GM23338 (cell line): Measurements from ENCODE around the gene RUNX1. TPM values are rescaled to one million over a fixed set of nuclear protein-coding genes. Genes with fewer than 3 reads are reported as not detected.

Experiments used
- ATAC-seq: fragments of 200-7000 bp; cut with Tn5 transposase; 3 replicates; pipeline ENCODE4 v1.9.1; 2020
- DNase-seq: peaks from one replicate; pipeline ENCODE4 v3.0.0-alpha.2; 2015; ENCODE audit warnings: low spot score
- H2AFZ ChIP-seq: fragments of 200-600 bp; sonication (generic); 2 replicates; pipeline ENCODE4 v1.8.0; 2016; ENCODE audit warnings: antibody characterized with exemption, mild to moderate bottlenecking, moderate library complexity
- H3F3A ChIP-seq: fragments of 200-600 bp; sonication (generic); replicated peaks from 2 replicates; pipeline ENCODE4 v1.8.0; 2017; ENCODE audit warnings: antibody characterized with exemption, mixed run types, low read depth
- H3K27ac ChIP-seq: fragments of 200-600 bp; sonication (generic); 2 replicates; pipeline ENCODE4 v1.6.1; 2016; ENCODE audit warnings: low read depth
- H3K27me3 ChIP-seq: fragments of 200-600 bp; sonication (generic); 2 replicates; pipeline ENCODE4 v1.8.0; 2016; ENCODE audit warnings: mild to moderate bottlenecking, mixed run types, moderate library complexity; ENCODE audit not compliant: insufficient read depth
- H3K36me3 ChIP-seq: fragments of 200-600 bp; sonication (generic); 2 replicates; pipeline ENCODE4 v1.8.0; 2016; ENCODE audit warnings: mild to moderate bottlenecking; ENCODE audit not compliant: insufficient read depth
- H3K4me1 ChIP-seq: fragments of 200-600 bp; sonication (generic); 2 replicates; pipeline ENCODE4 v1.8.0; 2016; ENCODE audit warnings: mild to moderate bottlenecking, moderate library complexity; ENCODE audit not compliant: insufficient read depth
- H3K4me2 ChIP-seq: fragments of 200-600 bp; sonication (generic); 2 replicates; pipeline ENCODE4 v1.7.1; 2017; ENCODE audit warnings: mixed run types
- H3K4me3 ChIP-seq: fragments of 200-600 bp; sonication (generic); 2 replicates; pipeline ENCODE4 v1.6.1; 2016; ENCODE audit warnings: mixed run types
- H3K79me2 ChIP-seq: fragments of 200-600 bp; sonication (generic); replicated peaks from 2 replicates; pipeline ENCODE4 v1.8.0; 2017; ENCODE audit warnings: mild to moderate bottlenecking; ENCODE audit not compliant: insufficient read depth
- H3K9me2 ChIP-seq: fragments of 200-600 bp; sonication (generic); 2 replicates; pipeline ENCODE4 v1.8.0; 2017; ENCODE audit not compliant: insufficient read depth
- H4K20me1 ChIP-seq: fragments of 200-600 bp; sonication (generic); replicated peaks from 2 replicates; pipeline ENCODE4 v1.8.0; 2017; ENCODE audit warnings: mild to moderate bottlenecking; ENCODE audit not compliant: insufficient read depth
- H3K27ac Mint-ChIP-seq: 2 replicates; pipeline ENCODE4 v1.8.0; 2020; ENCODE audit warnings: inconsistent platforms, mild to moderate bottlenecking, moderate library complexity, mixed read lengths
- H3K27me3 Mint-ChIP-seq: 3 replicates; pipeline ENCODE4 v1.8.0; 2022; ENCODE audit warnings: low read depth, mild to moderate bottlenecking, moderate library complexity, mixed read lengths, inconsistent platforms; ENCODE audit not compliant: insufficient read depth, poor library complexity
- H3K36me3 Mint-ChIP-seq: 3 replicates; pipeline ENCODE4 v1.8.0; 2021; ENCODE audit warnings: low read depth, mild to moderate bottlenecking, inconsistent platforms, moderate library complexity, mixed read lengths
- H3K4me1 Mint-ChIP-seq: 3 replicates; pipeline ENCODE4 v1.8.0; 2020; ENCODE audit warnings: mild to moderate bottlenecking, inconsistent platforms, mixed read lengths
- H3K4me3 Mint-ChIP-seq: 3 replicates; pipeline ENCODE4 v1.8.0; 2021; ENCODE audit warnings: moderate library complexity, mild to moderate bottlenecking, inconsistent platforms, mixed read lengths
- H3K9me3 Mint-ChIP-seq: 3 replicates; pipeline ENCODE4 v1.8.0; 2020; ENCODE audit warnings: moderate library complexity, mild to moderate bottlenecking, inconsistent platforms, mixed read lengths
- CTCF ChIP-seq, 2 experiments: fragments of 200-600 bp in 1 of 2; sonication (generic) in 1 of 2; conservative IDR thresholded peaks; 2 replicates each; pipeline versions ENCODE4 v1.5.1 to v1.6.1; 2016 to 2017; ENCODE audit warnings: antibody characterized with exemption in 2 of 2, low read depth in 2 of 2, mild to moderate bottlenecking in 2 of 2, moderate library complexity in 1 of 2
- ETS1 ChIP-seq: IDR thresholded peaks from 2 replicates; pipeline ENCODE4 v1.6.1; 2016; ENCODE audit warnings: antibody characterized with exemption
- EZH2 ChIP-seq: fragments of 200-600 bp; sonication (generic); IDR thresholded peaks from one replicate; pipeline ENCODE4 v1.8.0; 2017; ENCODE audit warnings: antibody characterized with exemption, mild to moderate bottlenecking, low read depth; ENCODE audit not compliant: unreplicated experiment
- EZH2phosphoT487 ChIP-seq: fragments of 200-600 bp; sonication (generic); IDR thresholded peaks from one replicate; pipeline ENCODE4 v1.8.1; 2018; ENCODE audit warnings: antibody characterized with exemption; ENCODE audit not compliant: unreplicated experiment
- REST ChIP-seq: IDR thresholded peaks from one replicate; pipeline ENCODE4 v1.6.1; 2018; ENCODE audit warnings: antibody characterized with exemption; ENCODE audit not compliant: unreplicated experiment
- polyA plus RNA-seq: library from polyadenylated mRNA; unstranded; fragments of >200 nt; fragmentation: Nextera tagmentation; extraction: Ambion mirVana; gene quantifications from 2 replicates; pipeline ENCODE4 v1.2.1, GENCODE V29; 2016
- total RNA-seq: library from RNA; depleted of rRNA; stranded (reverse); fragments of >200 nt; shearing (Covaris generic); gene quantifications from 2 replicates; pipeline ENCODE4 v1.2.3, GENCODE V29; 2014

The RUNX1 gene
- total and polyA plus RNA-seq, 2 experiments from 2014 or later: 0.29 to 1.1 TPM

DNA sequence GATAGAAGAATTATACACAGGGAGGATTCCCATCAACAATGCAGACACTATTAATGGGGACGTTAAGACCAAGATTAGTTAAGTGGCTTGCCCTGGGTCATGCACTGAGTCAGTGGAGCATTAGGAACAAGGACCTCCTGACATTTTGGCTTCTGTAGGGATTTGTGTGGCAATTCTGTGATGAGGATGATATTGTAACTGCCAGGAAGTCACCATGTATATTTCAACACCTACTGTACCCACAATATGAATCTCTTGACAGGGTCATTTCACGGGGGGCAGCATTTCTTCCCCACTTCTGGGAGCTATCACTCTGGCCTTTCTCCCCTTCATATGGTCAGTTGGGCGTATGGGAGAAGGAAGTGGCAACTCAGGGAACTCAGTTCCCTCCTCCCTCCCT, 134.9 kb downstream of the RUNX1 start (continued):
- TF ChIP-seq EZH2phosphoT487 (no peak), CTCF (conservative IDR thresholded peaks at IDR 0.05; ENCODE audit: low read depth in 2 of 2) (no peak)

DNA sequence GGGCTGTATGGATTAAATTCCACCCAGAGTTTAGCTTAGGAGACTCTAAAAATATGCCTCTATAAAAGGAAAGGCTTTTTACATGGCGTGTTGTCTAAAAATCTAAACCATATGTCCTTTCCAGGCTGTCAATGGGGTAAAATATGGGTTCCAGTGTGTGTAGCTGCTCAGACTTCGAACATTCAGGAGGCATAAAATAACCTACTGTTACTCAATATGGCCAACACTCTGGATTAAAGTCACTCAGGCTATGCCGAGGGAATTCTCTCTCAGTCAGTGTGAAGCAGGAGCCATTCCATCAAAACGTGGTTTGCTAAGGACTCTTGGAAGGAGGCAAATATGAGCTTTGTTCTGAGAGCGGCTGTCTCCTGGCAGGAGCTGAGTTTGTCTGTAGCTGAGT, 135.3 kb downstream of the RUNX1 start:
- Mint-ChIP-seq H3K4me1 (peaks cover 20% of the 10 kb centered on the region), H3K27ac (no peak overlapping the region), H3K27me3 (peaks cover 1% of the 10 kb centered on the region), H3K36me3 (no peaks in the 10 kb centered on the region), H3K4me3 (no peak overlapping the region), H3K9me3 (peaks cover 2% of the 10 kb centered on the region; the same call in 1 of the 3 replicates)
- H3K4me1 ChIP-seq: peaks cover 9% of the 10 kb centered on the region
- H4K20me1 ChIP-seq: no peaks in the 10 kb centered on the region
- H3K27me3 ChIP-seq: no peaks in the 10 kb centered on the region
- DNase-seq (no peak), ATAC-seq (no peak)
- no peaks in the 10 kb centered on the region for H3K36me3 ChIP-seq
- H3K4me2 ChIP-seq: no peak overlapping the region
- no peaks in the 10 kb centered on the region for H3F3A ChIP-seq
- 0 out of 2 replicates have a peak, but pooled peaks cover 5% of the 10 kb centered on the region for H3K9me2 ChIP-seq
- H2AFZ ChIP-seq: no peak overlapping the region
- H3K27ac ChIP-seq: no peak overlapping the region
- TF ChIP-seq EZH2 (no peak), CTCF (conservative IDR thresholded peaks at IDR 0.05; ENCODE audit: low read depth in 2 of 2) (no peak), REST (no peak), ETS1 (no peak)
- no peak overlapping the region for H3K4me3 ChIP-seq
- H3K79me2 ChIP-seq: no peaks in the 10 kb centered on the region
